ENCODE results near the gene AMDHD1.

Gene AMDHD1

DNA sequence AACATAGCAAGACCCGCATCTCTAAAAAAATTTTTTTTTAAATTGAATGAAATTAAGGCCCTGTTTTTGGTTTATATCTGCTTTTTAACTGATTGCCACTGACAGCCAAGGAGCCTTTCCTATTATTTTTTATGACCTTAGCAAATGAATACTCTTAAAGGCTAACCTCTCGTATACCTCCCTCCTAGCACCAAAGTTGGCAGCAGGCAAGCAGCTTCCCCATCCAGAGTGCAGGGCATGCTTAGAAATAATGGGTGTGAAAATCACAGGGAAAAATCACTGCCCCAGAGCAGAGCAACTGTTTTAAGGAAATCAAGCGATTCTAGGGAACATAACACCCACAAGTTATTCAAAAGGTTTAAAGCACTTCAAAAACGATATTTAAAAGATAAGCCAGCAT is 32.4 kb downstream of the AMDHD1 start:
- Histone ChIP-seq H3K4me2 (ENCODE audit: low read depth, low read length, poor library complexity, severe bottlenecking) (no peak overlapping the region), H3K4me3 (ENCODE audit: insufficient read depth, low read length, poor library complexity, severe bottlenecking) (no peak overlapping the region), H3K9me2 (replicated peaks; ENCODE audit: insufficient read depth, low read length) (no peaks in the 10 kb centered on the region; the same call in 1 of the 2 replicates), H3K79me2 (ENCODE audit: insufficient read depth, low read length) (no peaks in the 10 kb centered on the region), H3K27ac (ENCODE audit: low read depth, low read length) (no peak overlapping the region), H3K9me3 (ENCODE audit: insufficient read depth, low read length) (no peaks in the 10 kb centered on the region), H3K9ac (ENCODE audit: low read length) (no peak overlapping the region), H2AFZ (ENCODE audit: low read depth, low read length, severe bottlenecking) (no peak overlapping the region), H3K27me3 (ENCODE audit: low read length) (no peaks in the 10 kb centered on the region), H3F3A (ENCODE audit: insufficient read depth) (no peaks in the 10 kb centered on the region), H3K36me3 (ENCODE audit: low read length) (no peaks in the 10 kb centered on the region), H4K20me1 (ENCODE audit: low read depth, low read length) (no peaks in the 10 kb centered on the region)
- TF ChIP-seq, protein P1, sequence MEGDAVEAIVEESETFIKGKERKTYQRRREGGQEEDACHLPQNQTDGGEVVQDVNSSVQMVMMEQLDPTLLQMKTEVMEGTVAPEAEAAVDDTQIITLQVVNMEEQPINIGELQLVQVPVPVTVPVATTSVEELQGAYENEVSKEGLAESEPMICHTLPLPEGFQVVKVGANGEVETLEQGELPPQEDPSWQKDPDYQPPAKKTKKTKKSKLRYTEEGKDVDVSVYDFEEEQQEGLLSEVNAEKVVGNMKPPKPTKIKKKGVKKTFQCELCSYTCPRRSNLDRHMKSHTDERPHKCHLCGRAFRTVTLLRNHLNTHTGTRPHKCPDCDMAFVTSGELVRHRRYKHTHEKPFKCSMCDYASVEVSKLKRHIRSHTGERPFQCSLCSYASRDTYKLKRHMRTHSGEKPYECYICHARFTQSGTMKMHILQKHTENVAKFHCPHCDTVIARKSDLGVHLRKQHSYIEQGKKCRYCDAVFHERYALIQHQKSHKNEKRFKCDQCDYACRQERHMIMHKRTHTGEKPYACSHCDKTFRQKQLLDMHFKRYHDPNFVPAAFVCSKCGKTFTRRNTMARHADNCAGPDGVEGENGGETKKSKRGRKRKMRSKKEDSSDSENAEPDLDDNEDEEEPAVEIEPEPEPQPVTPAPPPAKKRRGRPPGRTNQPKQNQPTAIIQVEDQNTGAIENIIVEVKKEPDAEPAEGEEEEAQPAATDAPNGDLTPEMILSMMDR (IDR thresholded peaks at IDR 0.05; ENCODE audit: insufficient read depth, low read length, poor library complexity, severe bottlenecking), result no peak
- TF ChIP-seq EZH2phosphoT487 (conservative IDR thresholded peaks at IDR 0.05; ENCODE audit: low read length), result no peak

DNA sequence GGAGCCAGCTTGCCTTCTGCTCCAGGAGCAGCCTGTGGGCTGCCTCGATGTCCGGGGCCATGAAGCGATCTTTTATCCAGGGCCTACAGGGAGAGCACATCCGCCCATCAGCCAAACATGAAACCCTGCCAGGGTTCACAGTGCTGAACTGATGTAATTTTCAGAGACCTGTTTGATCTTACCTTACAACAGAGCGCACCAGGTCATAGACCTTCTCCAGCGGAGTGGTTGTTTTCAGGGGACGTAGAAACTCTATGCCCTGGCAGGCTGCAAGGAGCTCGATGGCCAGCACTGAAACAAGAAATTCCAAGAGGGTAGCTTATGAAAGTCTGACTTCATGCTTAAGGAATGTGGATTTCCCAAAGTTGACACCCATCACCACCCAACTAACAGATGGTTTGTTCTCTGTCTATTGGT is 33.3 kb downstream of the AMDHD1 start:
- no peak overlapping the region for H3K4me3 ChIP-seq (ENCODE audit: insufficient read depth, low read length, poor library complexity, severe bottlenecking)
- no peak overlapping the region for H2AFZ ChIP-seq (ENCODE audit: low read depth, low read length, severe bottlenecking)
- H3K27me3 ChIP-seq (ENCODE audit: low read length), result no peaks in the 10 kb centered on the region
- no peaks in the 10 kb centered on the region for H3K79me2 ChIP-seq (ENCODE audit: insufficient read depth, low read length)
- H3K9me3 ChIP-seq (ENCODE audit: insufficient read depth, low read length), result no peaks in the 10 kb centered on the region
- H3K9ac ChIP-seq (ENCODE audit: low read length), result no peak overlapping the region
- no peaks in the 10 kb centered on the region for H3K36me3 ChIP-seq (ENCODE audit: low read length)
- TF ChIP-seq, protein P1 (IDR thresholded peaks at IDR 0.05; ENCODE audit: insufficient read depth, low read length, poor library complexity, severe bottlenecking), result no peak
- no peak for TF ChIP-seq EZH2phosphoT487 (conservative IDR thresholded peaks at IDR 0.05; ENCODE audit: low read length)
- no peak overlapping the region for H3K4me2 ChIP-seq (ENCODE audit: low read depth, low read length, poor library complexity, severe bottlenecking)
- no peak overlapping the region for H3K27ac ChIP-seq (ENCODE audit: low read depth, low read length)
- no peaks in the 10 kb centered on the region; the same call in 1 of the 2 replicates for H3K9me2 ChIP-seq (replicated peaks; ENCODE audit: insufficient read depth, low read length)
- H3F3A ChIP-seq (ENCODE audit: insufficient read depth), result no peaks in the 10 kb centered on the region
- no peaks in the 10 kb centered on the region for H4K20me1 ChIP-seq (ENCODE audit: low read depth, low read length)

DNA sequence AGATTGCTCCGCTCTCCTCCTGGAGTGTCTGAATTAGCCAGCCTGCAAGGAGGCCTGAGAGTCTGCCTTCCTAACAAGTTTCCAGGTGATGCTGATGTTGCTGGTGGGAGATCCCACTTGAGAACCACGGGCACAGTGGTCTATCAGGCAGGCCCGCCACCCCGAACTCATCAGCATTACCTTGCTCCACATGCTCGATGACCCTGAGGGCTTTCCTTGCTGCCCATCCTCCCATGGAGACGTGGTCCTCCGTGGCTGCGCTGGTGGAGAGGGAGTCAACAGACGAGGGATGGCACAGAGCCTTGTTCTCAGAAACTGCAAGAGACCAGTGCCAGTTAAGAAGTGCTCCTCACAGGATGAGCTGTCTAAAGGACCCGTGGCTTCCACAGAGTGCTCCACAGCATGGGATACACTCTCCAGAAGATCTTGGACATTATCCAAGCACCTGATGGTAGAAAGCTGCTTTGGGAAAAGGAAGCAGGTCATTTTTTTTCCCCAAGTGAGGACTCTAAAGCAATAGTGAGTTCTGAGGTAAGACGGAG is 34.7 kb downstream of the AMDHD1 start:
- no peak for TF ChIP-seq EZH2phosphoT487 (conservative IDR thresholded peaks at IDR 0.05; ENCODE audit: low read length)
- TF ChIP-seq, protein P1 (IDR thresholded peaks at IDR 0.05; ENCODE audit: insufficient read depth, low read length, poor library complexity, severe bottlenecking), result no peak
- Histone ChIP-seq H3K9ac (ENCODE audit: low read length) (no peak overlapping the region), H3K4me3 (ENCODE audit: insufficient read depth, low read length, poor library complexity, severe bottlenecking) (no peak overlapping the region), H4K20me1 (ENCODE audit: low read depth, low read length) (no peaks in the 10 kb centered on the region), H3K79me2 (ENCODE audit: insufficient read depth, low read length) (no peaks in the 10 kb centered on the region), H3K4me2 (ENCODE audit: low read depth, low read length, poor library complexity, severe bottlenecking) (no peak overlapping the region), H3K36me3 (ENCODE audit: low read length) (no peaks in the 10 kb centered on the region), H3K27me3 (ENCODE audit: low read length) (no peaks in the 10 kb centered on the region), H3F3A (ENCODE audit: insufficient read depth) (no peaks in the 10 kb centered on the region), H2AFZ (ENCODE audit: low read depth, low read length, severe bottlenecking) (no peak overlapping the region), H3K27ac (ENCODE audit: low read depth, low read length) (no peak overlapping the region), H3K9me3 (ENCODE audit: insufficient read depth, low read length) (no peaks in the 10 kb centered on the region), H3K9me2 (replicated peaks; ENCODE audit: insufficient read depth, low read length) (no peaks in the 10 kb centered on the region; the same call in 1 of the 2 replicates)
